Measurements from ENCODE around the gene SPTBN5.

DNA sequence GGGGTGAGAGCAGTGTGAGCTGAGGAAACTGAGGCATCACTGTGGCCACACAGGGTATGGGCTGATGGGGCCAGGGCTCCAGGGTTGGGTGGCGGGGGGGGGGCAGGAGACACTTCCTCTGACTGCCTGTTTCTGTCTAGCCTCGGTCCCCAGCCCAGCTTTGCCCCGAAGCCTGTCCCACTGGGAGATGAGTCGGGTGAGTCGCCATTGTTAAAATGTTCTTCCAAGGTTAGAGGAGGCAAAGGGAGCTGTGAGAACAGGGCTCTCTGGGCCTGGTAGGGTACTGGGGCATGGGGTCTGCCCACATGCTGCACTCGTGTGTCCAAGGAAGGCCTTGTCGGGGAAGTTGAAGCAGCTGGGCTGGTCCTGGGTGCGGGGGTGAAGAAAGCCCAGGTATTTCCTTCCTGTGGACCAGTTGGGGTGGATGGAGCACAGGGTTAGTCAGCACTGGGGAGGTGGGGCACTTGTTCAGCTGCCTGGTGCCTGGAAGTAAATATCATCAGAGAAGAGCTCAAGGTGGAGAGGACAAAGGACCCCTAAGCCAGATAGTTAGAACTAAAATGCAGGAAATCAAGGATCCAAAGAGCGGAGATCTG is 74.3 kb downstream of the SPTBN5 start:
- no peak for TF ChIP-seq EZH2 (IDR thresholded peaks at IDR 0.05)
- no peak for TF ChIP-seq POLR2AphosphoS5 (IDR thresholded peaks at IDR 0.05; ENCODE audit: borderline replicate concordance, low read depth, low read length)
- no peak for TF ChIP-seq FOXP2 (optimal IDR thresholded peaks at IDR 0.05; ENCODE audit: control extremely low read depth, extremely low read length, insufficient read depth)
